ENCODE results near the gene PRR4. TPM values are rescaled to one million over a fixed set of nuclear protein-coding genes. Genes with fewer than 3 reads are reported as not detected.

The PRR4 gene
- total RNA-seq, 2 donors from 2014 or later = 0.72 to 1.0 TPM

- Histone ChIP-seq H3K27me3 (no peaks in the 10 kb centered on the region), H3K27ac (no peak overlapping the region), H3K4me1 (no peaks in the 10 kb centered on the region), H3K9ac (ENCODE audit: low read depth in 2 of 2, low read length in 2 of 2) (no peak overlapping the region), H3K4me3 (no peak overlapping the region), H3K36me3 (no peaks in the 10 kb centered on the region), H3K9me3 (no peaks in the 10 kb centered on the region)
- TF ChIP-seq CTCF (IDR thresholded peaks at IDR 0.05) = no peak
- no peak for DNase-seq
- intact Hi-C loops (cut with DNase I) = no loop called here
These were observed 4.5 kb upstream of the PRR4 start for GRCh38 chr12:10853776-10854175.

GRCh38 chr12:10851243-10851858, 2.1 kb upstream of the PRR4 start:
- DNase-seq = no peak
- H3K4me1 ChIP-seq = no peaks in the 10 kb centered on the region
- H3K9ac ChIP-seq (ENCODE audit: low read depth in 2 of 2, low read length in 2 of 2) = no peak overlapping the region
- no peaks in the 10 kb centered on the region for H3K9me3 ChIP-seq
- H3K27me3 ChIP-seq = no peaks in the 10 kb centered on the region
- H3K4me3 ChIP-seq = no peak overlapping the region
- H3K27ac ChIP-seq = no peak overlapping the region
- intact Hi-C loops (cut with DNase I) = no loop called here
- TF ChIP-seq CTCF (IDR thresholded peaks at IDR 0.05) = no peak
- no peaks in the 10 kb centered on the region for H3K36me3 ChIP-seq

GRCh38 chr12:10847744-10848143, 1.5 kb downstream of the PRR4 start:
- no peak overlapping the region for H3K4me3 ChIP-seq
- no peaks in the 10 kb centered on the region for H3K9me3 ChIP-seq
- H3K4me1 ChIP-seq = no peaks in the 10 kb centered on the region
- no peak overlapping the region for H3K27ac ChIP-seq
- H3K9ac ChIP-seq (ENCODE audit: low read depth in 2 of 2, low read length in 2 of 2) = no peak overlapping the region
- intact Hi-C loops (cut with DNase I) = no loop called here
- no peaks in the 10 kb centered on the region for H3K36me3 ChIP-seq
- TF ChIP-seq CTCF (IDR thresholded peaks at IDR 0.05) = no peak
- no peaks in the 10 kb centered on the region for H3K27me3 ChIP-seq
- no peak for DNase-seq

GRCh38 chr12:10842862-10843261, 6.4 kb downstream of the PRR4 start:
- no peaks in the 10 kb centered on the region for H3K4me1 ChIP-seq

GRCh38 chr12:10838461-10838860, 10.8 kb downstream of the PRR4 start:
- no peaks in the 10 kb centered on the region for H3K9me3 ChIP-seq
- H3K27ac ChIP-seq = no peak overlapping the region
- H3K4me1 ChIP-seq = no peaks in the 10 kb centered on the region
- H3K4me3 ChIP-seq = no peak overlapping the region
- no peak for TF ChIP-seq CTCF (IDR thresholded peaks at IDR 0.05)
- H3K27me3 ChIP-seq = no peaks in the 10 kb centered on the region
- intact Hi-C loops (cut with DNase I) = no loop called here
- H3K36me3 ChIP-seq = no peaks in the 10 kb centered on the region
- no peak overlapping the region for H3K9ac ChIP-seq (ENCODE audit: low read depth in 2 of 2, low read length in 2 of 2)
- DNase-seq = no peak

More at GRCh38 chr12:10842862-10843261, 6.4 kb downstream of the PRR4 start:
- H3K27me3 ChIP-seq = no peaks in the 10 kb centered on the region
- H3K4me3 ChIP-seq = no peak overlapping the region
- no peak overlapping the region for H3K9ac ChIP-seq (ENCODE audit: low read depth in 2 of 2, low read length in 2 of 2)
- DNase-seq = no peak
- intact Hi-C loops (cut with DNase I) = no loop called here
- H3K36me3 ChIP-seq = no peaks in the 10 kb centered on the region
- H3K9me3 ChIP-seq = no peaks in the 10 kb centered on the region
- TF ChIP-seq CTCF (IDR thresholded peaks at IDR 0.05) = no peak
- no peak overlapping the region for H3K27ac ChIP-seq

Data from colonic mucosa (tissue), 4 donors.